ENCODE measurements around the gene SYT5. TPM values are rescaled to one million over a fixed set of nuclear protein-coding genes. Genes with fewer than 3 reads are reported as not detected.

SYT5 gene
- total RNA-seq, 2 donors from 2014 or later: not detected

DNA sequence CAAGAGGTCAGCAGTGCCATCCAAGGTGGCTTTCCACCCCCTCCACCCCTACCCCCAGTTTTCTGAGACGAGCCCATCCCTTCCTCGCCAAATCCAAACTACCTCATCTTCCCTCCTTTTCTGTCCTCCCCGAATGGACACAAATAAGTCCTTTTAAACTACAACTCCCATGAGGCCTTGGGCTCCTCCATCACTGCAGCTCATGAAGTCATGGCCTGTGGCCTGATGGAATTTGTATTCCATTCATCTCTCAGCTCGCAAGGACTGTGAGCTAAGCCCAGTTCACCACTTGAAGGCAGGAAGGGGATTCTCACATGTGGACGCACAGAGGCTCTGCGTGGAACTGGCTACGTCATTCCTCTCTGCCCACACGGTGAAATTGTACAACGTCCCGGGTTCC, 16.7 kb upstream of the SYT5 start:
- H3K9me3 Mint-ChIP-seq: no peaks in the 10 kb centered on the region
- H3K27me3 Mint-ChIP-seq: peaks cover 13 to 16% of the 10 kb centered on the region in 2 donors

DNA sequence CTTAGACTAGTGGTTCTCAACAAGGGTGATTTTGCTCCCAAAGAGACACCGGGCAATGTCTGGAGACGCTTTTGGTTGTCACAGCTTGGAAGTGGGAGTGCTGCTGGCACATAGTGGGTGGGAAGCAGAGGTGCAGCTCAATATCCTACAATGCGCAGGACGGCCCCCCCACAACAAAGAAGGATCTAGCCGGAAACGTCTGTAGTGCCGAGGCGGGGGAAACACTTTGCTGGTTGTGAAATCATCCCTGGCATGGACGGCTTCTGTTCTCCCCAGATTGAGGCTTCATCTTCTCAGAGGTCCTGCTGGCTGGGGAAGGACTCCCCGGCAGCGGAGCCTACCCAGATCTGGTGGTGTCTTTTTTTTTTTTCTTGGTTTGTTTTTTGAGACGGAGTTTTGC, 13.4 kb upstream of the SYT5 start:
- ATAC-seq: no peak

More for the DNA sequence above, 16.7 kb upstream of the SYT5 start:
- Mint-ChIP-seq H3K4me3 (no peak overlapping the region), H3K4me1 (ENCODE audit: low read depth in 2 of 2) (no peaks in the 10 kb centered on the region), H3K27ac (no peak overlapping the region), H3K36me3 (no peaks in the 10 kb centered on the region)
- no peak for DNase-seq (ENCODE audit: low spot score)
- ATAC-seq: no peak

GRCh38 chr19:55189403-55189835, 9.3 kb upstream of the SYT5 start:
- Mint-ChIP-seq H3K9me3 (no peaks in the 10 kb centered on the region), H3K27ac (no peak overlapping the region), H3K4me3 (no peak overlapping the region), H3K4me1 (ENCODE audit: low read depth in 2 of 2) (peaks cover 5 to 8% of the 10 kb centered on the region in 2 donors), H3K36me3 (no peaks in the 10 kb centered on the region), H3K27me3 (peaks cover 0 to 4% of the 10 kb centered on the region in 2 donors)
- DNase-seq (ENCODE audit: low spot score) (no peak), ATAC-seq (no peak)

More for the DNA sequence above, 13.4 kb upstream of the SYT5 start:
- Mint-ChIP-seq H3K36me3 (no peaks in the 10 kb centered on the region), H3K9me3 (no peaks in the 10 kb centered on the region), H3K27me3 (peaks cover 0 to 6% of the 10 kb centered on the region in 2 donors), H3K4me1 (ENCODE audit: low read depth in 2 of 2) (peaks cover 4 to 6% of the 10 kb centered on the region in 2 donors), H3K4me3 (no peak overlapping the region), H3K27ac (no peak overlapping the region)
- DNase-seq (ENCODE audit: low spot score): no peak

DNA sequence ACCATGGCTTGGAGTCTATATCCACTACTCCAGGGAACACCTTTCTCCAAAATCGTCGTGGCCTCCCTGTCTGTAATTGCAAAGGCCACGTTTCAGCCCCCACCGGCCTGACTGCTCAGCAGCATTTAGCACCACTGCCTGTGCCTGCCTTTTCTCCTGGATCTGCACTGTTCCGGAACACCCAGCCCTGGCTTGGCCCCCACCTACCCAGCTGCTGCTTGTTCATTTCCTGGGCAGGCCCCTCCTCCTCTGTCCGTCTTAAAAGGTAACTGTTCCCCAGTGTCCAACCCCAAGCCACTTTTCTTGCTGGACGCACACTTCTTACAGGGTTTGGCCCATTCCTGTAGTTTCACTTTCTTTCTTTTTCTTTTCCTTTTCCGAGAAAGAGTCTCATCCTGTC, 8.5 kb upstream of the SYT5 start:
- H3K4me1 Mint-ChIP-seq (ENCODE audit: low read depth in 2 of 2): peaks cover 5 to 8% of the 10 kb centered on the region in 2 donors
- ATAC-seq: peak in 1 of 2 donors; percentile 28

GRCh38 chr19:55186080-55186479, 6.0 kb upstream of the SYT5 start:
- DNase-seq (ENCODE audit: low spot score): no peak
- ATAC-seq: no peak

More for the DNA sequence above, 8.5 kb upstream of the SYT5 start:
- no peak for DNase-seq (ENCODE audit: low spot score)
- Mint-ChIP-seq H3K4me3 (peak overlapping the region; percentile 62), H3K36me3 (no peaks in the 10 kb centered on the region), H3K9me3 (no peaks in the 10 kb centered on the region), H3K27ac (no peak overlapping the region), H3K27me3 (peaks cover 0 to 9% of the 10 kb centered on the region in 2 donors)

DNA sequence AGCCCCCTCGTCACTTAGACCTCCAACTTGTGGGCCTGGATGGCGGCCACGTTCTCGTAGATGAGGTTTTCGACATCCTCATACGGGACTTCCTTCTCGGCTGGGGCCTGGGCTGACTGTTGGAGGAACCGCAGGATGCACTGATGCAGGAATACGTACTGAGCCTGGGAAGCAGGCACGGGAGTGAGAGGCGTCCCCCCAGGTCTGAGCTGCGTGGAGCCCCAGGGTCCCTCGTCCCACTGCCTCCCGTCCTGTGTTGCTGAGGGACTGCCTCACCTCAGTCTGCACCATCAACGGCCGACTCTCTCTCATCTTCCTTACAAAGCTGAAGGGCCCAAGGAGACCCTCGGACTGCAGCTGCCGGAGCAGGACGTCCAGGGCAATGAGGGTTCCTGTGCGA, 1.7 kb upstream of the SYT5 start:
- ATAC-seq (no peak), DNase-seq (ENCODE audit: low spot score) (no peak)
- no peak overlapping the region for H3K27ac Mint-ChIP-seq
- H3K4me1 Mint-ChIP-seq (ENCODE audit: low read depth in 2 of 2): peaks cover 12 to 15% of the 10 kb centered on the region in 2 donors
- H3K9me3 Mint-ChIP-seq: no peaks in the 10 kb centered on the region
- H3K36me3 Mint-ChIP-seq: no peaks in the 10 kb centered on the region
- peaks cover 17 to 25% of the 10 kb centered on the region in 2 donors for H3K27me3 Mint-ChIP-seq
- no peak overlapping the region for H3K4me3 Mint-ChIP-seq

More at GRCh38 chr19:55186080-55186479, 6.0 kb upstream of the SYT5 start:
- no peak overlapping the region for H3K27ac Mint-ChIP-seq
- H3K4me3 Mint-ChIP-seq: no peak overlapping the region
- peaks cover 10 to 11% of the 10 kb centered on the region in 2 donors for H3K27me3 Mint-ChIP-seq
- H3K4me1 Mint-ChIP-seq (ENCODE audit: low read depth in 2 of 2): peaks cover 5 to 8% of the 10 kb centered on the region in 2 donors
- H3K36me3 Mint-ChIP-seq: no peaks in the 10 kb centered on the region
- H3K9me3 Mint-ChIP-seq: no peaks in the 10 kb centered on the region

- DNase-seq (ENCODE audit: low spot score) (peak; percentile 91), ATAC-seq (peak; percentile 89 to 92)
- Mint-ChIP-seq H3K36me3 (no peaks in the 10 kb centered on the region), H3K27ac (peak overlapping the region; percentile 27 to 63), H3K9me3 (no peaks in the 10 kb centered on the region), H3K4me3 (peak overlapping the region; percentile 74), H3K27me3 (peaks cover 17 to 32% of the 10 kb centered on the region in 2 donors), H3K4me1 (ENCODE audit: low read depth in 2 of 2) (peaks cover 12 to 18% of the 10 kb centered on the region in 2 donors)
Measured at GRCh38 chr19:55178781-55179599, 1.1 kb downstream of the SYT5 start.

- Mint-ChIP-seq H3K9me3 (no peaks in the 10 kb centered on the region), H3K27ac (no peak overlapping the region), H3K4me1 (ENCODE audit: low read depth in 2 of 2) (peaks cover 12 to 26% of the 10 kb centered on the region in 2 donors), H3K27me3 (peaks cover 26 to 44% of the 10 kb centered on the region in 2 donors), H3K4me3 (no peak overlapping the region), H3K36me3 (no peaks in the 10 kb centered on the region)
- DNase-seq (ENCODE audit: low spot score): no peak
- ATAC-seq: no peak
Measured at GRCh38 chr19:55176076-55176475, 4.0 kb downstream of the SYT5 start.

- peaks cover 26 to 44% of the 10 kb centered on the region in 2 donors for H3K27me3 Mint-ChIP-seq
- no peak overlapping the region for H3K4me3 Mint-ChIP-seq
- H3K4me1 Mint-ChIP-seq (ENCODE audit: low read depth in 2 of 2): peaks cover 12 to 21% of the 10 kb centered on the region in 2 donors
Measured at GRCh38 chr19:55175117-55175867, 4.8 kb downstream of the SYT5 start.

GRCh38 chr19:55174425-55175116, 5.5 kb downstream of the SYT5 start:
- Mint-ChIP-seq H3K9me3 (no peaks in the 10 kb centered on the region), H3K4me3 (peak overlapping the region; percentile 71), H3K27ac (no peak overlapping the region), H3K27me3 (peaks cover 31 to 44% of the 10 kb centered on the region in 2 donors), H3K36me3 (no peaks in the 10 kb centered on the region), H3K4me1 (ENCODE audit: low read depth in 2 of 2) (peaks cover 6 to 18% of the 10 kb centered on the region in 2 donors)
- ATAC-seq: no peak
- DNase-seq (ENCODE audit: low spot score): no peak

More at GRCh38 chr19:55175117-55175867, 4.8 kb downstream of the SYT5 start:
- ATAC-seq: no peak
- no peak for DNase-seq (ENCODE audit: low spot score)
- H3K9me3 Mint-ChIP-seq: no peaks in the 10 kb centered on the region
- no peak overlapping the region for H3K27ac Mint-ChIP-seq
- no peaks in the 10 kb centered on the region for H3K36me3 Mint-ChIP-seq

- ATAC-seq (peak; percentile 82 to 87), DNase-seq (ENCODE audit: low spot score) (no peak)
- peaks cover 0 to 12% of the 10 kb centered on the region in 2 donors for H3K4me1 Mint-ChIP-seq (ENCODE audit: low read depth in 2 of 2)
- H3K27ac Mint-ChIP-seq: no peak overlapping the region
- no peaks in the 10 kb centered on the region for H3K36me3 Mint-ChIP-seq
- peaks cover 31 to 46% of the 10 kb centered on the region in 2 donors for H3K27me3 Mint-ChIP-seq
- H3K4me3 Mint-ChIP-seq: peak overlapping the region; percentile 71
- H3K9me3 Mint-ChIP-seq: no peaks in the 10 kb centered on the region
Measured at GRCh38 chr19:55173714-55174409, 6.2 kb downstream of the SYT5 start.

GRCh38 chr19:55173186-55173713, 6.8 kb downstream of the SYT5 start:
- Mint-ChIP-seq H3K9me3 (no peaks in the 10 kb centered on the region), H3K4me1 (ENCODE audit: low read depth in 2 of 2) (peaks cover 0 to 11% of the 10 kb centered on the region in 2 donors), H3K27me3 (peaks cover 31 to 46% of the 10 kb centered on the region in 2 donors), H3K27ac (no peak overlapping the region), H3K4me3 (peak overlapping the region; percentile 71), H3K36me3 (no peaks in the 10 kb centered on the region)
- no peak for ATAC-seq
- no peak for DNase-seq (ENCODE audit: low spot score)

DNA sequence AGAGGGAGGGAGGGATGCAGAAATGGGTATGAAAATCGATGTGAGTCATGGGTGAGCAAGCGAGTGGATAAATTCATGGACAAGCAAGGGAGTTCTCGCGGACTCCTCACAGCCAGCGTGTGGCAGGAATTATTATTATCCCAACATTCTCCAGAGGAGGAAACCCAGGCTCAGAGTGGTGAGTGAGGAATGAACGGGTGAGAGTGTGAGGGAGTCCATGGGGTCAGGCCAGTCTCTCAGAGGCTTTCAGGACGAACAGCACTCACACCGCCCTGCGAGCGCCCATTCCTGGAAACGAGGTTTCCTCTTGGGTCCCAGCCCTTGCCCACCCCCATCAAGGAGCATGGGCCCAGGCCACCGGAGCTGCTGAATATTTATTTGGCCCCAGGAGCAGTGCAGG, 7.3 kb downstream of the SYT5 start:
- no peak for DNase-seq (ENCODE audit: low spot score)
- ATAC-seq: no peak
- Mint-ChIP-seq H3K27me3 (peaks cover 31 to 44% of the 10 kb centered on the region in 2 donors), H3K9me3 (no peaks in the 10 kb centered on the region), H3K36me3 (no peaks in the 10 kb centered on the region), H3K27ac (no peak overlapping the region), H3K4me3 (peak overlapping the region; percentile 71), H3K4me1 (ENCODE audit: low read depth in 2 of 2) (peaks cover 0 to 11% of the 10 kb centered on the region in 2 donors)
